DND-41 (cell line): Measurements from ENCODE around the gene OTP.

ENCODE experiments used
- ATAC-seq: fragments of 200-7000 bp; cut with Tn5 transposase; 3 replicates; pipeline ENCODE4 v1.9.1; 2021; ENCODE audit warnings: low read depth; ENCODE audit not compliant: insufficient read depth
- DNase-seq: peaks from one replicate; pipeline ENCODE4 v3.0.0-alpha.2; 2020
- H2AFZ ChIP-seq: 2 replicates; pipeline ENCODE4 v1.6.0; 2012; ENCODE audit warnings: low read depth, low read length
- H3K27ac ChIP-seq: 2 replicates; pipeline ENCODE4 v1.5.1; 2012; ENCODE audit warnings: low read length, inconsistent platforms
- H3K27me3 ChIP-seq: fragments of 200-600 bp; sonication (generic); 2 replicates; pipeline ENCODE4 v1.6.0; 2012; ENCODE audit warnings: low read length, mild to moderate bottlenecking, inconsistent platforms; ENCODE audit not compliant: insufficient read depth, poor library complexity
- H3K36me3 ChIP-seq: 2 replicates; pipeline ENCODE4 v1.5.1; 2012; ENCODE audit warnings: low read length, inconsistent platforms; ENCODE audit not compliant: insufficient read depth
- H3K4me1 ChIP-seq: 2 replicates; pipeline ENCODE4 v1.5.1; 2012; ENCODE audit warnings: mild to moderate bottlenecking, low read length; ENCODE audit not compliant: insufficient read depth
- H3K4me2 ChIP-seq: 2 replicates; pipeline ENCODE4 v1.6.0; 2012; ENCODE audit warnings: mild to moderate bottlenecking, moderate library complexity, low read length, inconsistent platforms; ENCODE audit not compliant: insufficient read depth
- H3K4me3 ChIP-seq, 2 experiments: fragments of 200-600 bp in 1 of 2; shearing (Covaris generic) in 1 of 2; 2 replicates each; pipeline ENCODE4 v1.5.1; 2012 to 2016; ENCODE audit warnings: inconsistent platforms in 2 of 2, low read length in 2 of 2, mild to moderate bottlenecking in 2 of 2, low read depth in 1 of 2, moderate library complexity in 1 of 2
- H3K79me2 ChIP-seq: 2 replicates; pipeline ENCODE4 v1.6.0; 2012; ENCODE audit warnings: low read length, inconsistent platforms; ENCODE audit not compliant: insufficient read depth
- H3K9ac ChIP-seq: 2 replicates; pipeline ENCODE4 v1.6.0; 2012; ENCODE audit warnings: low read depth, mild to moderate bottlenecking, inconsistent platforms, low read length, moderate library complexity
- H3K9me3 ChIP-seq: 2 replicates; pipeline ENCODE4 v1.5.1; 2012; ENCODE audit warnings: low read length, moderate library complexity, mild to moderate bottlenecking, inconsistent platforms; ENCODE audit not compliant: insufficient read depth, severe bottlenecking
- H4K20me1 ChIP-seq: 2 replicates; pipeline ENCODE4 v1.6.0; 2012; ENCODE audit warnings: low read length; ENCODE audit not compliant: insufficient read depth
- EZH2 ChIP-seq: IDR thresholded peaks from 3 replicates; pipeline ENCODE4 v1.6.1; 2012; ENCODE audit warnings: borderline replicate concordance, low read depth, mild to moderate bottlenecking, moderate library complexity, low read length, inconsistent platforms; ENCODE audit not compliant: severe bottlenecking
- TF ChIP-seq, protein P1 (sequence below): IDR thresholded peaks from 2 replicates; pipeline ENCODE4 v1.5.1; 2012; ENCODE audit warnings: borderline replicate concordance, low read length, moderate library complexity, mild to moderate bottlenecking; ENCODE audit not compliant: poor library complexity, severe bottlenecking; ENCODE audit errors: extremely low read depth

Gene OTP

DNA sequence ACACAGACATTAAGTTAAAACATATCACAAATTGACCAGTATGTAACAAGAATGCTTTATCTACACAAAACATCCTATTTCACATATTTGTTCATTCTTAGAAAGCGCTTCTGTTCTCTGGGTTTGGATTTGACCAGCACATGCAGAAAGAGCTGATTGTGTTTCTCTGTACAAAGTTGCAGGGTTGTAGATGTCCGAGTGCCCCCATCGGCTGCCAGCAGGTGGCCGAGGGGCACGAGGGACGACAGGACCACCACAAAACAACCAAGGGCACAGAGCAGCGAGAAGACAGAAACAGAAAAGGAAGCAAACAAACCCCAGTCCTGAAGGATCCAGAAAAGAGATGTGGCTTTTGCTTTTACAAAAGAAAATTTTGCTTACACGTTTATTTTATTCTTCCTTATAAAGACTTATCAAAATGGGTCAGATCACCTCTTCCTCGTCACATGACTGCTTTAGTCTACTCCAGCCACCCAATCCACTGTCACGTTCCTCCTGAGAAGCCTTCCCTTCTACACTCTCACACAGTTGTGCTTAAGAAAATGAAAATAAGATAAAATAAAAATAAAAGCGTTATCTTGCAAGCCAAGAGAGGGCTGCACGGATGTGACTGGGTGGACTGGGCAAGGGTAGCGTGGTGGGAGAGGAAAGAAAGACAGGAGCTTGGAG is 9.5 kb downstream of the OTP start:
- no peak for ATAC-seq
- H4K20me1 ChIP-seq: no peaks in the 10 kb centered on the region
- no peak overlapping the region for H3K9ac ChIP-seq
- no peaks in the 10 kb centered on the region for H3K36me3 ChIP-seq
- no peak overlapping the region for H3K4me3 ChIP-seq
- H3K4me1 ChIP-seq: no peaks in the 10 kb centered on the region
- peaks cover 8% of the 10 kb centered on the region for H3K9me3 ChIP-seq
- no peak overlapping the region for H3K27ac ChIP-seq
- TF ChIP-seq, protein P1, sequence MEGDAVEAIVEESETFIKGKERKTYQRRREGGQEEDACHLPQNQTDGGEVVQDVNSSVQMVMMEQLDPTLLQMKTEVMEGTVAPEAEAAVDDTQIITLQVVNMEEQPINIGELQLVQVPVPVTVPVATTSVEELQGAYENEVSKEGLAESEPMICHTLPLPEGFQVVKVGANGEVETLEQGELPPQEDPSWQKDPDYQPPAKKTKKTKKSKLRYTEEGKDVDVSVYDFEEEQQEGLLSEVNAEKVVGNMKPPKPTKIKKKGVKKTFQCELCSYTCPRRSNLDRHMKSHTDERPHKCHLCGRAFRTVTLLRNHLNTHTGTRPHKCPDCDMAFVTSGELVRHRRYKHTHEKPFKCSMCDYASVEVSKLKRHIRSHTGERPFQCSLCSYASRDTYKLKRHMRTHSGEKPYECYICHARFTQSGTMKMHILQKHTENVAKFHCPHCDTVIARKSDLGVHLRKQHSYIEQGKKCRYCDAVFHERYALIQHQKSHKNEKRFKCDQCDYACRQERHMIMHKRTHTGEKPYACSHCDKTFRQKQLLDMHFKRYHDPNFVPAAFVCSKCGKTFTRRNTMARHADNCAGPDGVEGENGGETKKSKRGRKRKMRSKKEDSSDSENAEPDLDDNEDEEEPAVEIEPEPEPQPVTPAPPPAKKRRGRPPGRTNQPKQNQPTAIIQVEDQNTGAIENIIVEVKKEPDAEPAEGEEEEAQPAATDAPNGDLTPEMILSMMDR: no peak
- TF ChIP-seq EZH2: no peak
- H2AFZ ChIP-seq: no peak overlapping the region
- peaks cover 3% of the 10 kb centered on the region for H3K27me3 ChIP-seq
- DNase-seq: no peak
- no peak overlapping the region for H3K4me2 ChIP-seq
- no peaks in the 10 kb centered on the region for H3K79me2 ChIP-seq

DNA sequence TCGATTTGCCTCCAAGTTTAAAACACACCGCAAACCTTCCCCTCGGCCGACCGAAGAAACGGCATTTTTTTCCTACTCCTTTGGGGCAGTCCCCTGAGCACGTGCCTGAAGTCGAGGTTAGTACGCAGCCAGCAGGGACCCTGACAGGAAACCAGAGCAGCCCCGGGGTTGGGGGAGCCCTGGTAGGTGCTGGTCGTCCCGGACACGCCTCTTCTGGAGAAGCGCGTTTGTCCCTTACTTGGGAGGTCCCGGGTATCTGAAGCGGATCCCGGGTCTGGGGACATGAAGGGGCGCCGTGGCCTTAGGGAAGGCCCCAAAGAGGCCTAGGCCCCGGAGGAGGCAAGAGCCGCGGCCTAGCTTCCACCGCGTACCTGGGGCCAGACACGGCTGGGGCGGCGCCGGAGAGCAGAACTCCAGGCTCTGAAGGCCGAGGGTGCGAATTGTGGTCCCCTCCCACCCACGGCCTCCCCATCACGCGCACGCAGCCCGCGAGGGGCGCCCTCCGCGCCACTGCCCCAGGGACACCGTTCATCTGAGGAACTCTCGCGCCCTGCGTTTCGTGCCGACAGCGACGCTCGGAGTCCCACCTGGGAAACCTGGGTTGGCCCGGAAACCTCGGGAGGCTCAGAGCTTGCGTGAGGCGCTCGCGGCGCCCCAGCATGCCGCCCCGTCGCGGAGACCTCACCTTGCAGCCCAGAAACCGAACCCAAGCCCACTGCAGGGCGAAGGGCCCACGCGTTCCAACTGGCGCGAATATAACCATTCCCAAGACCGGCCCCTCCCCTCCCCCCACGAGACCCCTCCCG is 10.4 kb downstream of the OTP start:
- Histone ChIP-seq H2AFZ (no peak overlapping the region), H3K27me3 (peaks cover 3% of the 10 kb centered on the region), H3K79me2 (no peaks in the 10 kb centered on the region), H3K9ac (no peak overlapping the region), H3K4me3 (no peak overlapping the region), H3K27ac (no peak overlapping the region), H3K9me3 (peaks cover 8% of the 10 kb centered on the region), H4K20me1 (no peaks in the 10 kb centered on the region), H3K4me1 (no peaks in the 10 kb centered on the region), H3K36me3 (no peaks in the 10 kb centered on the region), H3K4me2 (no peak overlapping the region)
- ATAC-seq (no peak), DNase-seq (no peak)
- TF ChIP-seq, protein P1: no peak
- no peak for TF ChIP-seq EZH2

DNA sequence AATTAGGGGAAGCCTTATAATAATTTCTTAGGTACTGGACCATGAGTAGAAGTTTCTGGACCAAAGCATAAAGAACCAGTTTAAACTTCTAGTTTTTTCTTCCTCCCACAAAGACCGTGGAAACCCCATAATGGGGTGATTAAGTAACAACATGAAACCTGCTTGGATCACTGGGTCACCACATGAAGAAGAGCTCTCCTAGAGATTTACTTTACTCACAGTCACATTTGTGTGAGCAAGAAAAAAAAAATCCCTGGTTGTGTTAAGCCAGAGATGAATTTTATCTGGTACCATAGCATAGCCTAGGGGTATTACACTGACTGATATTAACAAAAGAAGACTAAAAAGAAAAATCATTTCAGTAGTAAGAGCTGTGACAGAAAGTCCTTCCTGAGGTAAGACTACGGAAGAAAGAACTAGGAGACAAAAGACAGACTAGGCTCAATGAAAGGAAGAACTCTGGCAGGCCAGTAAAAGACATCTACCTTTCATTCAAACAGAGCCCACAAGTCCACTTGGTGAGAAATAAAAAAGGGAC is 15.2 kb downstream of the OTP start:
- no peak for DNase-seq
- Histone ChIP-seq H3K27ac (no peak overlapping the region), H3K4me3 (no peak overlapping the region), H3K79me2 (no peaks in the 10 kb centered on the region), H3K36me3 (no peaks in the 10 kb centered on the region), H4K20me1 (no peaks in the 10 kb centered on the region), H2AFZ (no peak overlapping the region), H3K4me2 (no peak overlapping the region), H3K9me3 (no peaks in the 10 kb centered on the region), H3K9ac (no peak overlapping the region), H3K4me1 (no peaks in the 10 kb centered on the region), H3K27me3 (peaks cover 3% of the 10 kb centered on the region)
- TF ChIP-seq, protein P1: no peak
- TF ChIP-seq EZH2: no peak
- ATAC-seq: no peak
